Sigmoid colon (tissue), 7 donors: ENCODE data around the gene TBC1D8. TPM values are rescaled to one million over a fixed set of nuclear protein-coding genes. Genes with fewer than 3 reads are reported as not detected.

Experiments
- DNase-seq: peaks from one replicate; pipeline ENCODE4 v3.0.0-alpha.2; 2019
- H3K27ac ChIP-seq, 4 donors: fragments of 200-600 bp; sonication (generic); one replicate each; pipeline ENCODE4 v1.5.1; 2016 to 2019; ENCODE audit warnings: mild to moderate bottlenecking in 1 of 4
- H3K27me3 ChIP-seq, 3 donors: fragments of 200-600 bp; sonication (generic); one replicate each; pipeline ENCODE4 v1.5.1; 2019; ENCODE audit warnings: mild to moderate bottlenecking in 1 of 3
- H3K36me3 ChIP-seq, 4 donors: fragments of 200-600 bp; sonication (generic); one replicate each; pipeline ENCODE4 v1.5.1; 2016 to 2019
- H3K4me1 ChIP-seq, 4 donors: fragments of 200-600 bp; sonication (generic); one replicate each; pipeline ENCODE4 v1.5.1; 2017 to 2019
- H3K4me3 ChIP-seq, 4 donors: fragments of 200-600 bp; sonication (generic); one replicate each; pipeline ENCODE4 v1.5.1; 2017 to 2019; ENCODE audit warnings: mild to moderate bottlenecking in 2 of 4, moderate library complexity in 1 of 4
- H3K9me3 ChIP-seq, 4 donors: fragments of 200-600 bp in 3 of 4; sonication (generic) in 3 of 4; one replicate each; pipeline versions ENCODE4 v1.5.1 to v1.6.1; 2013 to 2019
- CTCF ChIP-seq, 4 experiments: fragments of 450-650 bp in 3 of 4; fragments of 200-600 bp in 1 of 4; IDR thresholded peaks; one replicate each; pipeline ENCODE4 v1.5.1; 2016 to 2019; ENCODE audit warnings: antibody characterized with exemption in 4 of 4, mild to moderate bottlenecking in 3 of 4, moderate library complexity in 2 of 4
- EP300 ChIP-seq, 4 donors: sonication (generic); formaldehyde crosslinking; IDR thresholded peaks; one replicate each; pipeline ENCODE4 v1.6.1; 2017; ENCODE audit warnings: antibody characterized with exemption in 4 of 4
- POLR2A ChIP-seq, 2 donors: fragments of 450-650 bp; IDR thresholded peaks; one replicate each; pipeline ENCODE4 v1.6.1; 2016; ENCODE audit warnings: antibody characterized with exemption in 2 of 2, mild to moderate bottlenecking in 2 of 2, moderate library complexity in 2 of 2
- POLR2AphosphoS5 ChIP-seq, 4 donors: sonication (generic); formaldehyde crosslinking; IDR thresholded peaks; one replicate each; pipeline ENCODE4 v1.6.1; 2017; ENCODE audit warnings: antibody characterized with exemption in 4 of 4
- WGBS, 2 donors: extraction: QIAGEN DNeasy Blood & Tissue Kit; methylation state at CpG; one replicate each; pipeline ENCODE4 v1.1.7; 2013; 5-methylcytosine and 5-hydroxymethylcytosine counted together
- intact Hi-C: fragments of 100-400 bp; cut with DNase I; formaldehyde crosslinking; loops from one replicate; pipeline ENCODE4 v1.15.1; 2023
- polyA plus RNA-seq, 3 donors: library from polyadenylated mRNA; stranded (reverse); fragments of 200-250 nt; gene quantifications; one replicate each; pipeline ENCODE4 v1.2.3, GENCODE V29; 2013
- total RNA-seq, 4 donors: library from RNA; depleted of rRNA; stranded (reverse); fragments of >200 nt; gene quantifications; one replicate each; pipeline ENCODE4 v1.1.0, GENCODE V29; 2016
- donor health status: healthy with polysubstance abuse.
- donor health status: Bipolar disorder and iron deficiency.
- donor health status: healthy.

The TBC1D8 gene
- total and polyA plus RNA-seq, 7 donors = 3.0 to 24.1 (median 15.7) TPM

DNA sequence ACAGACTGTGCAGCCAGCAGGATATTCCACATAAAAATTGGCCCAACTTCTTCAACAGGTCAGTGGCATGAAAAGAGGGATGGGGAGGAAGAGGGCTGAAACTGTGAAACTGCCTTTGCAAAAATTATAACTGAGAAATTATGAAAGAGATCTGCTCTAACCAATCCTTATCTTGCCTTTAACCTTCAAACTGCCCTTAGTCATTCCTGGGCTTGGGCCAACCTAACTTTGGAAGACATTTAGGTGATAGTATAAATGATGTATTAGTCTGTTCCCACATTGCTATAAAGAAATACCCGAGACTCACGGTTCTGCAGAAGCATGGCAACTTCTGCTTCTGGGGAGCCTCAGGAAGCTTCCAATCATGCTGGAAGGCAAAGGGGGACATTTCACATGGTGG is 74.6 kb downstream of the TBC1D8 start:
- H3K36me3 ChIP-seq = no peaks in the 10 kb centered on the region
- H3K27me3 ChIP-seq = no peaks in the 10 kb centered on the region
- TF ChIP-seq POLR2A (IDR thresholded peaks at IDR 0.05) (no peak), EP300 (IDR thresholded peaks at IDR 0.05) (no peak), POLR2AphosphoS5 (IDR thresholded peaks at IDR 0.05) (no peak), CTCF (IDR thresholded peaks at IDR 0.05) (no peak)
- no peak overlapping the region for H3K4me3 ChIP-seq
- no peaks in the 10 kb centered on the region for H3K4me1 ChIP-seq
- no peak for DNase-seq
- intact Hi-C loops = no loop called here
- H3K27ac ChIP-seq = no peak overlapping the region
- WGBS, 2 donors = 90 to 92% methylated on average over 2 of the region's 2 CpGs
- no peaks in the 10 kb centered on the region for H3K9me3 ChIP-seq

- H3K4me1 ChIP-seq = peaks cover 0 to 25% (median 21%) of the 10 kb centered on the region in 4 donors
- no peak overlapping the region for H3K4me3 ChIP-seq
- no peaks in the 10 kb centered on the region for H3K27me3 ChIP-seq
- DNase-seq = no peak
- no peaks in the 10 kb centered on the region for H3K9me3 ChIP-seq
- H3K27ac ChIP-seq = peak overlapping the region in 3 of 4 donors; percentile 26 to 35 (median 29)
- TF ChIP-seq POLR2A (IDR thresholded peaks at IDR 0.05) (no peak), POLR2AphosphoS5 (IDR thresholded peaks at IDR 0.05) (no peak), EP300 (IDR thresholded peaks at IDR 0.05) (no peak), CTCF (IDR thresholded peaks at IDR 0.05) (no peak)
- 24 to 64% methylated on average over 4 of the region's 4 CpGs for WGBS, 2 donors
- no peaks in the 10 kb centered on the region for H3K36me3 ChIP-seq
- intact Hi-C loops = no loop called here
Measured at GRCh38 chr2:101064868-101065549, 86.2 kb downstream of the TBC1D8 start.

- peak overlapping the region; percentile 16 to 37 (median 32) for H3K27ac ChIP-seq
- peaks cover 0 to 25% (median 21%) of the 10 kb centered on the region in 4 donors for H3K4me1 ChIP-seq
- no peaks in the 10 kb centered on the region for H3K36me3 ChIP-seq
- H3K9me3 ChIP-seq = no peaks in the 10 kb centered on the region
- no peak overlapping the region for H3K4me3 ChIP-seq
- DNase-seq = no peak
- intact Hi-C loops = no loop called here
- no peaks in the 10 kb centered on the region for H3K27me3 ChIP-seq
- 89 to 92% methylated on average over 3 of the region's 3 CpGs for WGBS, 2 donors
- no peak for TF ChIP-seq POLR2AphosphoS5 (IDR thresholded peaks at IDR 0.05)
Measured at GRCh38 chr2:101064505-101064867, 86.7 kb downstream of the TBC1D8 start.

GRCh38 chr2:101064125-101064502 is 87.1 kb downstream of the TBC1D8 start:
- Histone ChIP-seq H3K36me3 (no peaks in the 10 kb centered on the region), H3K4me1 (peaks cover 0 to 25% (median 21%) of the 10 kb centered on the region in 4 donors), H3K4me3 (no peak overlapping the region), H3K9me3 (no peaks in the 10 kb centered on the region), H3K27me3 (no peaks in the 10 kb centered on the region), H3K27ac (peak overlapping the region in 3 of 4 donors; percentile 16 to 39 (median 37))
- 88 to 89% methylated on average over 2 of the region's 2 CpGs for WGBS, 2 donors
- DNase-seq = no peak
- TF ChIP-seq CTCF (IDR thresholded peaks at IDR 0.05) = no peak
- no peak for TF ChIP-seq POLR2AphosphoS5 (IDR thresholded peaks at IDR 0.05)
- TF ChIP-seq EP300 (IDR thresholded peaks at IDR 0.05) = no peak
- no peak for TF ChIP-seq POLR2A (IDR thresholded peaks at IDR 0.05)
- intact Hi-C loops = no loop called here

DNA sequence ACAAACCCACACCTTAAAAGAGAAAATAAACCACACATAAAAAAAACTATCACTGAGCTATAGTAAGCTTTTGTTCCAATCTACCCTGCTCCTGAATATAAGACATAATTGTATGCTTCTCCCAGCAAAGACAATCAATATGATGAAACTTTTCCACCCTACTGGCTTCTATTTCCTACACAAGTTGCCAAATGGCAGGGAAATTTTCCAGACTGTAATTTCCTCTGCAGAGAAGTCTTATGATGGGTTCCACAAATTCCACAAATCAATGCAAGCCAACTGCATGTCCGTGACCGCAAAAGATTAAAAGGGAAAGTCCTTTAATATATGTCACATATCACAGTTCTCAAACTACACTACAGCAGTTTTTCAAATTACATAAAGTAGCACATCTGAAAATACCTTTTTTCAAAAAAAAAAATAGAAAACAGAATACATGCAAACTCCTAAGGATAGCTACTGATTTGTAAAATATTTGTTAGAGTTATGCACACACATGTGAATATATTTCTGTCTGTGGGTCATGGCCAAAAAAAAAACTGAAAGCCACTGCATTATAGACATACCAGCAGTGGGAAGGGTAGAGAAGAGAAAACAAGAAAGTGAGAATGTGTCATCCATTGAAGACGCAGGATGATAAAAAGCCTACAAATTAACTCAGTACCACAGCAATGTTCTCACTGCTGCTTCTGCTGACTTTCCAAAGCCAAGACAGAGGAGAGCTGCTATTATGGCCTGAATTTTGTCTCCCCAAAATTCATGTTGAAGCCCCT is 87.6 kb downstream of the TBC1D8 start:
- TF ChIP-seq POLR2AphosphoS5 (IDR thresholded peaks at IDR 0.05) = peak in 3 of 4 donors; percentile 17 to 45 (median 25)
- no peak for TF ChIP-seq POLR2A (IDR thresholded peaks at IDR 0.05)
- Histone ChIP-seq H3K9me3 (no peaks in the 10 kb centered on the region), H3K27ac (peak overlapping the region; percentile 16 to 48 (median 34)), H3K4me3 (no peak overlapping the region), H3K27me3 (no peaks in the 10 kb centered on the region), H3K4me1 (peaks cover 0 to 25% (median 21%) of the 10 kb centered on the region in 4 donors), H3K36me3 (no peaks in the 10 kb centered on the region)
- 73 to 88% methylated on average over 3 of the region's 3 CpGs for WGBS, 2 donors
- intact Hi-C loops = no loop called here
- DNase-seq = no peak
